ENCODE measurements around the gene CHST5. TPM values are rescaled to one million over a fixed set of nuclear protein-coding genes. Genes with fewer than 3 reads are reported as not detected.

The CHST5 gene
- total and polyA plus RNA-seq, 2 of the 13 experiments (the other 11 are each of a cell fraction or from before 2014, with no cell fraction given), result 0.05 TPM; not detected in 1

- TF ChIP-seq, protein P1, sequence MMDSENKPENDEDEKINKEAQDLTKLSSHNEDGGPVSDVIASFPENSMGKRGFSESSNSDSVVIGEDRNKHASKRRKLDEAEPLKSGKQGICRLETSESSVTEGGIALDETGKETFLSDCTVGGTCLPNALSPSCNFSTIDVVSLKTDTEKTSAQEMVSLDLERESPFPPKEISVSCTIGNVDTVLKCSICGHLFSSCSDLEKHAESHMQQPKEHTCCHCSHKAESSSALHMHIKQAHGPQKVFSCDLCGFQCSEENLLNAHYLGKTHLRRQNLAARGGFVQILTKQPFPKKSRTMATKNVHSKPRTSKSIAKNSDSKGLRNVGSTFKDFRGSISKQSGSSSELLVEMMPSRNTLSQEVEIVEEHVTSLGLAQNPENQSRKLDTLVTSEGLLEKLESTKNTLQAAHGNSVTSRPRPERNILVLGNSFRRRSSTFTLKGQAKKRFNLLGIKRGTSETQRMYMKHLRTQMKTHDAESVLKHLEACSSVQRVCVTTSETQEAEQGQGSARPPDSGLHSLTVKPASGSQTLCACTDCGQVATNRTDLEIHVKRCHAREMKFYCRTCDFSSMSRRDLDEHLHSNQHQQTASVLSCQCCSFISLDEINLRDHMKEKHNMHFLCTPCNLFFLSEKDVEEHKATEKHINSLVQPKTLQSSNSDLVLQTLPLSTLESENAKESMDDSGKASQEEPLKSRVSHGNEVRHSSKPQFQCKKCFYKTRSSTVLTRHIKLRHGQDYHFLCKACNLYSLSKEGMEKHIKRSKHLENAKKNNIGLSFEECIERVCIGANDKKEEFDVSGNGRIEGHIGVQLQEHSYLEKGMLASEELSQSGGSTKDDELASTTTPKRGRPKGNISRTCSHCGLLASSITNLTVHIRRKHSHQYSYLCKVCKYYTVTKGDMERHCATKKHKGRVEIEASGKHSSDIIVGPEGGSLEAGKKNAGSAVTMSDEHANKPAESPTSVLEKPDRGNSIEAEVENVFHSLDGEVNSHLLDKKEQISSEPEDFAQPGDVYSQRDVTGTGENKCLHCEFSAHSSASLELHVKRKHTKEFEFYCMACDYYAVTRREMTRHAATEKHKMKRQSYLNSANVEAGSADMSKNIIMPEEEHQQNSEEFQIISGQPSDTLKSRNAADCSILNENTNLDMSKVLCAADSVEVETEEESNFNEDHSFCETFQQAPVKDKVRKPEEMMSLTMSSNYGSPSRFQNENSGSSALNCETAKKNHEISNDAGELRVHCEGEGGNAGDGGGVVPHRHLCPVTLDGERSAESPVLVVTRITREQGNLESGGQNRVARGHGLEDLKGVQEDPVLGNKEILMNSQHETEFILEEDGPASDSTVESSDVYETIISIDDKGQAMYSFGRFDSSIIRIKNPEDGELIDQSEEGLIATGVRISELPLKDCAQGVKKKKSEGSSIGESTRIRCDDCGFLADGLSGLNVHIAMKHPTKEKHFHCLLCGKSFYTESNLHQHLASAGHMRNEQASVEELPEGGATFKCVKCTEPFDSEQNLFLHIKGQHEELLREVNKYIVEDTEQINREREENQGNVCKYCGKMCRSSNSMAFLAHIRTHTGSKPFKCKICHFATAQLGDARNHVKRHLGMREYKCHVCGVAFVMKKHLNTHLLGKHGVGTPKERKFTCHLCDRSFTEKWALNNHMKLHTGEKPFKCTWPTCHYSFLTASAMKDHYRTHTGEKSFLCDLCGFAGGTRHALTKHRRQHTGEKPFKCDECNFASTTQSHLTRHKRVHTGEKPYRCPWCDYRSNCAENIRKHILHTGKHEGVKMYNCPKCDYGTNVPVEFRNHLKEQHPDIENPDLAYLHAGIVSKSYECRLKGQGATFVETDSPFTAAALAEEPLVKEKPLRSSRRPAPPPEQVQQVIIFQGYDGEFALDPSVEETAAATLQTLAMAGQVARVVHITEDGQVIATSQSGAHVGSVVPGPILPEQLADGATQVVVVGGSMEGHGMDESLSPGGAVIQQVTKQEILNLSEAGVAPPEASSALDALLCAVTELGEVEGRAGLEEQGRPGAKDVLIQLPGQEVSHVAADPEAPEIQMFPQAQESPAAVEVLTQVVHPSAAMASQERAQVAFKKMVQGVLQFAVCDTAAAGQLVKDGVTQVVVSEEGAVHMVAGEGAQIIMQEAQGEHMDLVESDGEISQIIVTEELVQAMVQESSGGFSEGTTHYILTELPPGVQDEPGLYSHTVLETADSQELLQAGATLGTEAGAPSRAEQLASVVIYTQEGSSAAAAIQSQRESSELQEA (CRISPR knock-in tag; IDR thresholded peaks at IDR 0.05; ENCODE audit: not compliant biosample characterization), result peak; percentile 50
- TF ChIP-seq, protein P2, sequence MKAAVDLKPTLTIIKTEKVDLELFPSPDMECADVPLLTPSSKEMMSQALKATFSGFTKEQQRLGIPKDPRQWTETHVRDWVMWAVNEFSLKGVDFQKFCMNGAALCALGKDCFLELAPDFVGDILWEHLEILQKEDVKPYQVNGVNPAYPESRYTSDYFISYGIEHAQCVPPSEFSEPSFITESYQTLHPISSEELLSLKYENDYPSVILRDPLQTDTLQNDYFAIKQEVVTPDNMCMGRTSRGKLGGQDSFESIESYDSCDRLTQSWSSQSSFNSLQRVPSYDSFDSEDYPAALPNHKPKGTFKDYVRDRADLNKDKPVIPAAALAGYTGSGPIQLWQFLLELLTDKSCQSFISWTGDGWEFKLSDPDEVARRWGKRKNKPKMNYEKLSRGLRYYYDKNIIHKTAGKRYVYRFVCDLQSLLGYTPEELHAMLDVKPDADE (CRISPR knock-in tag; IDR thresholded peaks at IDR 0.05), result 0 out of 2 replicates have a peak, but pooled peaks have one; percentile 3
- TF ChIP-seq SKIL (CRISPR knock-in tag; IDR thresholded peaks at IDR 0.05; ENCODE audit: borderline replicate concordance) (no peak), ISX (CRISPR knock-in tag; conservative IDR thresholded peaks at IDR 0.05) (no peak), ZSCAN21 (CRISPR knock-in tag; IDR thresholded peaks at IDR 0.05; ENCODE audit: borderline replicate concordance) (0 out of 2 replicates have a peak, but pooled peaks have one; percentile 47), REPIN1 (CRISPR knock-in tag; IDR thresholded peaks at IDR 0.05; ENCODE audit: borderline replicate concordance, low read depth) (no peak), ZBTB7A (CRISPR knock-in tag; IDR thresholded peaks at IDR 0.05) (0 out of 2 replicates have a peak, but pooled peaks have one; percentile 9), TERF1 (CRISPR knock-in tag; IDR thresholded peaks at IDR 0.05) (0 out of 2 replicates have a peak, but pooled peaks have one; percentile 46), THAP8 (CRISPR knock-in tag; IDR thresholded peaks at IDR 0.05; ENCODE audit: borderline replicate concordance) (0 out of 2 replicates have a peak, but pooled peaks have one; percentile 0), GLI4 (CRISPR knock-in tag; IDR thresholded peaks at IDR 0.05; ENCODE audit: borderline replicate concordance) (no peak; the same call in 1 of the 2 replicates), ZBTB43 (CRISPR knock-in tag; conservative IDR thresholded peaks at IDR 0.05) (no peak)
These were observed 30.9 kb upstream of the CHST5 start (continued) for GRCh38 chr16:75566758-75567255.

Data from HepG2 (cell line).